GM23248 (cell line): ENCODE measurements around the gene MPV17. TPM values are rescaled to one million over a fixed set of nuclear protein-coding genes. Genes with fewer than 3 reads are reported as not detected.

Source experiments
- DNase-seq: peaks from one replicate; pipeline ENCODE4 v3.0.0-alpha.2; 2015
- H2AFZ ChIP-seq: fragments of 200-600 bp; sonication (generic); 2 replicates; pipeline ENCODE4 v1.6.1; 2016; ENCODE audit warnings: antibody characterized with exemption
- H3F3A ChIP-seq: fragments of 200-600 bp; sonication (generic); 2 replicates; pipeline ENCODE4 v1.6.1; 2016; ENCODE audit warnings: mild to moderate bottlenecking, antibody characterized with exemption, mixed run types; ENCODE audit not compliant: insufficient read depth
- H3K27ac ChIP-seq: fragments of 200-600 bp; sonication (generic); 2 replicates; pipeline ENCODE4 v1.5.1; 2016; ENCODE audit warnings: mild to moderate bottlenecking
- H3K27me3 ChIP-seq: fragments of 200-600 bp; sonication (generic); replicated peaks from 2 replicates; pipeline ENCODE4 v1.6.1; 2016; ENCODE audit warnings: mild to moderate bottlenecking; ENCODE audit not compliant: insufficient read depth
- H3K36me3 ChIP-seq: fragments of 200-600 bp; sonication (generic); 2 replicates; pipeline ENCODE4 v1.6.1; 2016; ENCODE audit warnings: low read depth, mild to moderate bottlenecking
- H3K4me1 ChIP-seq: fragments of 200-600 bp; sonication (generic); 2 replicates; pipeline ENCODE4 v1.6.1; 2016; ENCODE audit warnings: mild to moderate bottlenecking; ENCODE audit not compliant: insufficient read depth
- H3K4me2 ChIP-seq: fragments of 200-600 bp; sonication (generic); one replicate; pipeline ENCODE4 v1.6.1; 2016; ENCODE audit warnings: mild to moderate bottlenecking; ENCODE audit not compliant: unreplicated experiment
- H3K4me3 ChIP-seq: fragments of 200-600 bp; sonication (generic); 2 replicates; pipeline ENCODE4 v1.5.1; 2016; ENCODE audit warnings: mild to moderate bottlenecking
- H3K79me2 ChIP-seq: fragments of 200-600 bp; sonication (generic); 2 replicates; pipeline ENCODE4 v1.6.1; 2016; ENCODE audit warnings: mild to moderate bottlenecking; ENCODE audit not compliant: insufficient read depth
- H3K9ac ChIP-seq: fragments of 200-600 bp; sonication (generic); 2 replicates; pipeline ENCODE4 v1.6.1; 2016; ENCODE audit warnings: mild to moderate bottlenecking
- H3K9me2 ChIP-seq: fragments of 200-600 bp; sonication (generic); 2 replicates; pipeline ENCODE4 v1.6.1; 2016; ENCODE audit warnings: mixed run types, mild to moderate bottlenecking, moderate library complexity; ENCODE audit not compliant: insufficient read depth
- H3K9me3 ChIP-seq: fragments of 200-600 bp; sonication (generic); one replicate; pipeline ENCODE4 v1.6.1; 2017; ENCODE audit warnings: low read depth
- H4K20me1 ChIP-seq: fragments of 200-600 bp; sonication (generic); 2 replicates; pipeline ENCODE4 v1.6.0; 2016; ENCODE audit not compliant: insufficient read depth
- EZH2 ChIP-seq: fragments of 200-600 bp; sonication (generic); IDR thresholded peaks from 2 replicates; pipeline ENCODE4 v1.6.1; 2018; ENCODE audit warnings: antibody characterized with exemption, mild to moderate bottlenecking; ENCODE audit not compliant: insufficient read depth, poor library complexity, severe bottlenecking
- EZH2phosphoT487 ChIP-seq: fragments of 200-600 bp; sonication (generic); IDR thresholded peaks from 2 replicates; pipeline ENCODE4 v1.6.1; 2018; ENCODE audit warnings: antibody characterized with exemption, moderate library complexity, mild to moderate bottlenecking, low read depth; ENCODE audit not compliant: insufficient read depth
- WGBS, 2 experiments: methylation state at CpG; one replicate each; pipeline ENCODE4 v1.1.6; 2015 to 2017; ENCODE audit warnings: low lambda C conversion rate in 2 of 2, low coverage in 1 of 2; ENCODE audit errors: missing lambda C conversion rate in 2 of 2; 5-methylcytosine and 5-hydroxymethylcytosine counted together
- in situ Hi-C: fragments of 300-500 bp; cut with MboI; formaldehyde crosslinking; loops from 2 replicates; pipeline ENCODE4 v1.15.0; 2020
- polyA plus RNA-seq: library from polyadenylated mRNA; unstranded; fragments of >200 nt; fragmentation: Nextera tagmentation; extraction: Ambion mirVana; gene quantifications from 2 replicates; pipeline ENCODE4 v1.2.1, GENCODE V29; 2016
- total RNA-seq: library from RNA; depleted of rRNA; stranded (reverse); fragments of >200 nt; shearing (Covaris generic); gene quantifications from 2 replicates; pipeline ENCODE4 v1.2.3, GENCODE V29; 2014; rRNA removed

Gene MPV17, protein sequence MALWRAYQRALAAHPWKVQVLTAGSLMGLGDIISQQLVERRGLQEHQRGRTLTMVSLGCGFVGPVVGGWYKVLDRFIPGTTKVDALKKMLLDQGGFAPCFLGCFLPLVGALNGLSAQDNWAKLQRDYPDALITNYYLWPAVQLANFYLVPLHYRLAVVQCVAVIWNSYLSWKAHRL
- total RNA-seq = 91.0 and 94.0 TPM in 2 replicates
- 128 and 138 TPM in 2 replicates for polyA plus RNA-seq

DNA sequence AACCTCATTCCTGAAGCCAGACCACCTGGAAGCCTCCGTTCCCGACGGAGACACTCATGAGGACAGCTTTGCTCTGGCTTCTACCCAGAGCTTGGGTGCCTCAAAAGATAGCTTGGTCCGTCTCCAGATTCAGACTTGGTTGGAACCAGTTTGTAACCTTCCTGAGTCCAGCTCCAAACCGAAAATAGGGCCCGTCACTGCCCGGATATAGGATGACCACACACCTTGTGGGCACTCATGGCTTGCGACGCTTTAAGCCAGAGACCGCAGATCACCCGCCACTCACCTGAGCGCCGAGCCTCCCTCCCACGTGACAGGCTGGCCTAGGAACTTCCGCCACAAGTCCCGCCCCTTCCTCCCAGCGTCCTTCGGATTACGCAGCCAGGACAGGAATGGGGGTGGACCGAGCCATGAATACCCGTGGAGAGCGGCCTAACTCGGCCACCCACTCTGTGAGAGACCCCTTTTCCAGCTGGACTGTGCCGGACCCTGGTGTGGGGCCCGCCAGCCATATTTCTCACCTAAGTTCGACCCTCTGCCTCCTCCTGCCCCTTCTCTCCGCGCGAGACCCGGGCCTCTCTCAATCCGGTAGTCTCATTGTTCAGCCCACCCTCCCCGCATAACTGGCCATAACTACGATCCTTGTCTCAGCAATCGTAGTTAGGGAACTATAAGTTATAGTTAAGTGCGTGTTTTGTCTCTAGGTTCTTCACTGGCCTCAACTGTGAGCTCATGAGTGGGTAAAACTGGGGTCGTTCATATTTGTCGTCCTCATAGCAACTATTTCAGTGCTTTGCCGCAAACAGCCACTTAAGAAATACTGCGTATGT, at the start of gene MPV17:
MPV17 (minus strand) TSS at position 332 of the 830 bp plus-strand sequence. CDS start 580 bp downstream, outside the sequence.
- Histone ChIP-seq H3K36me3 (no peaks in the 10 kb centered on the region), H3K9ac (peak within 1 kb of the TSS; percentile 100), H3K4me1 (peaks cover 23% of the 10 kb centered on the region), H3K79me2 (peaks cover 28% of the 10 kb centered on the region), H3K4me3 (peak within 1 kb of the TSS; percentile 97), H4K20me1 (no peaks in the 10 kb centered on the region), H3K27ac (peak within 1 kb of the TSS; percentile 96), H3K9me3 (no peaks in the 10 kb centered on the region), H3K9me2 (no peaks in the 10 kb centered on the region), H3K4me2 (peak within 1 kb of the TSS; percentile 98), H2AFZ (peak within 1 kb of the TSS; percentile 91), H3K27me3 (no peaks in the 10 kb centered on the region), H3F3A (peaks cover 30% of the 10 kb centered on the region)
- WGBS, 2 experiments = 1 to 2% methylated on average over 39 of the region's 39 CpGs
- TF ChIP-seq EZH2 (no peak), EZH2phosphoT487 (no peak)
- peak; percentile 98 for DNase-seq
- in situ Hi-C loops = no loop called here

DNA sequence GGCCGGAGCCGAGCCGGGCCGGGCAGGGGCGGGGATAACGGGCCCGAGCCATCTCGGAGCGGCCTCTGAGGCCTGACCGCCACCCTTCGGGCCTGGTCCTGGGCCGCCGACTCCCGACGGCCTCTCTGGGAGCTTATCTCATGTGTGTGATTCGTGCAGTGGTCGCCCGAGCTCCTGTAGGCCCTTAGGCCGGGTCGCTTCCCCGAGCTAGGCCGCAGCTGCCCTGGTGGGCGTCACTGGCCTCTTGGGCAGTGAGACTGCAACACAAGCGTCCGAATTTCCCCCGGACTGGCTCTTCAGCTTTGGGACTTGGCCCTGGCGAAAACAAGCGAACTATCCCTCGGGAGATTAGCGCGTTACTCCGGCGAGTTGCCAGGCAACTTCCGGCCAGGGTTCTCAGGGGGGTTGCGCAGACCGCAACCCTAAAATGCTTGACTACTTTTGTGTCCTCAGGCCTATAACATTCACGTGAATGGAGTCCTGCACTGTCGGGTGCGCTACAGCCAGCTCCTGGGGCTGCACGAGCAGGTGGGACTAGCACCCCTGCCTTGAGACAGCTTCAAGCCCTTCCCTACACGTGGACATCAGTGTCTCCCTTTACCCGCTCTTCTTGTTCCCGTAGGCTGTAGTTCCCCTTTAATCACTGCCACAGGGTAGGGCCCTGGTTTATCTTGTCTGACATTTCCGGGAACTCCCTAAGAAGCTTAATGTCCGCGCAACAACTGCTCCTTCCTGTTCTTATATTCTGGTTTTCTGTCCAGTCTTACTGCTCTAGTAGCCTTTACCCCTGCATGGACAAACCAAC, 48.1 kb upstream of the MPV17 start:
- H3K9me3 ChIP-seq = no peaks in the 10 kb centered on the region
- H3K79me2 ChIP-seq = peaks cover 88% of the 10 kb centered on the region
- peak overlapping the region; percentile 98 for H3K4me2 ChIP-seq
- WGBS, 2 experiments = 1% methylated on average over 43 to 46 of the region's 46 CpGs
- peak overlapping the region; percentile 75 for H3K27ac ChIP-seq
- DNase-seq = peak; percentile 68
- H3K36me3 ChIP-seq = peaks cover 38% of the 10 kb centered on the region
- H3K27me3 ChIP-seq = no peaks in the 10 kb centered on the region
- peaks cover 23% of the 10 kb centered on the region; the same call in 1 of the 2 replicates for H3F3A ChIP-seq
- peak overlapping the region; percentile 94 for H3K9ac ChIP-seq
- in situ Hi-C loops = no loop called here
- H3K4me1 ChIP-seq = peaks cover 19% of the 10 kb centered on the region
- TF ChIP-seq EZH2phosphoT487 (no peak), EZH2 (no peak)
- H2AFZ ChIP-seq = peak overlapping the region; percentile 75
- peak overlapping the region; percentile 95 for H3K4me3 ChIP-seq
- H3K9me2 ChIP-seq = no peaks in the 10 kb centered on the region
- H4K20me1 ChIP-seq = no peaks in the 10 kb centered on the region

DNA sequence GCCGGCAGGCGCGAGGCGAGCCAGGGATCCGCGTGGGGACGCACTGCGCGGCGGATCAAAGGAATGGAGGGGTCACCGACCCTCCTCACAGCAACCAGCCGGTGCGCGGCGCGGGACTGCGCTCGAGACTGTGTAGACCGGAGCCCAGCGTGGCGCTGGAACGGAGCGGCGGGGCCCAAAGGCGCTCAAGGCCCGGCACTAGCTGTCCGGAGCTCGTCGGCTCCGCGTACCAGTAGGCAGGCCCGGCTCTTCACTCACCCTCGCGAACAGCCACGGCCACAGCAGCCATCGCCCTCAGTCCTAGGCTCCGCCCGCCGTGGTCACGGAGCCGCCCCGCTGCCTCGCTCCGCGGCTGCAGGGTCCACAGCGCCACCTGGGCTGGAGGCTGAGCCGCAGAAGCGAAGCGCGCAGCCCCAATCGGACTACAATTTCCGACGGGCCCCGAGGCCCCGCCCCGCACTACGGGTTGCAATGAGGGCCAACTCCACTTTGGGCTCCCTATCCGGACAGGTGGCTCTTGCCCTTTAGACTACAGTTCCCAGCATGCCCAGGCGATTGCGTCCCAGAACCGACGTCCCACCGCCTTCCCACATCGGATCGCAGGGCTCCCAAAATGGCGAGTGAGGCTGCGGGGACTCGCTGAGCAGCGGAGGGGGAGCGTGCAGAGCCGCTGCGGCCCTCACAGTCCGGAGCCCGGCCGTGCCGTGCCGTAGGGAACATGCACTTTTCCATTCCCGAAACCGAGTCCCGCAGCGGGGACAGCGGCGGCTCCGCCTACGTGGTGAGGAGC, 47.3 kb upstream of the MPV17 start, which contains the start of the genes EIF2B4 and SNX17:
EIF2B4 (minus strand) TSS at position 313 of the 790 bp plus-strand sequence; CDS start at position 289, 24 bp downstream.
SNX17 (plus strand) TSS at position 591 of the 790 bp plus-strand sequence; CDS start at position 719, 128 bp downstream.
- in situ Hi-C loops = no loop called here
- no peaks in the 10 kb centered on the region for H4K20me1 ChIP-seq
- H3K36me3 ChIP-seq = peaks cover 44% of the 10 kb centered on the region
- DNase-seq = peak; percentile 99
- TF ChIP-seq EZH2phosphoT487 (no peak), EZH2 (no peak)
- H2AFZ ChIP-seq = peak within 1 kb of the TSS; percentile 86
- peak within 1 kb of the TSS; percentile 99 for H3K4me2 ChIP-seq
- H3K9me3 ChIP-seq = no peaks in the 10 kb centered on the region
- 1% methylated on average over 55 to 67 of the region's 85 CpGs for WGBS, 2 experiments
- H3K4me1 ChIP-seq = peaks cover 19% of the 10 kb centered on the region
- H3K9me2 ChIP-seq = no peaks in the 10 kb centered on the region
- H3K27me3 ChIP-seq = no peaks in the 10 kb centered on the region
- peaks cover 23% of the 10 kb centered on the region; the same call in 1 of the 2 replicates for H3F3A ChIP-seq
- peak within 1 kb of the TSS; percentile 94 for H3K9ac ChIP-seq
- H3K79me2 ChIP-seq = peaks cover 81% of the 10 kb centered on the region
- peak within 1 kb of the TSS; percentile 86 for H3K27ac ChIP-seq
- H3K4me3 ChIP-seq = peak within 1 kb of the TSS; percentile 95
